Thyroid gland (tissue), 4 donors: ENCODE results near the gene PTPN23.

Experiments used
- POLR2A ChIP-seq, 2 donors: fragments of 450-650 bp; IDR thresholded peaks; one replicate each; pipeline ENCODE4 v1.6.1; 2017; ENCODE audit warnings: antibody characterized with exemption in 2 of 2, mild to moderate bottlenecking in 2 of 2, moderate library complexity in 1 of 2
- TF ChIP-seq, protein P1 (sequence below), 6 experiments: fragments of 200-600 bp in 3 of 6; fragments of 450-650 bp in 3 of 6; sonication (generic) in 3 of 6; IDR thresholded peaks; one replicate each; pipeline ENCODE4 v1.5.1; 2016 to 2019; ENCODE audit warnings: antibody characterized with exemption in 6 of 6, mild to moderate bottlenecking in 2 of 6, inconsistent platforms in 1 of 6, moderate library complexity in 1 of 6

DNA sequence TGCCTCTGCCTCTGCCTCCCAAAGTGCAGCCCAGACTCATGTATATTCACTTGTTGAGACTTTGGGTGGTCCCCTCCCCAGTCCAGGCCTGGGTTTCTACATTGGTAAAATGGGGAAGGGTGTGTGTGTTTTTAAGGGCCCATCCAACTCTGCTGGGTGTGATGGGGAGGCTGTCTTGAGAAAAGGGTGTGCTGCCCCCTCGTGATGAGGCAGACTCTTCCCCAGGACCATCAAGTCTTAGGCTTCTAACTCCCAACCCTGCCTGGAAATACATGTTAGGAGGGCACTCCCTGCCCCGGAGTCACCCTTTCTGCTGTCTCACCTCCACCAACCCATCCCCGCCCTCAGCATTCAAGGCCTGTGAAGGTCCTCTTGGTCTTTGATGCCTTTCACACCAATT, 4.4 kb upstream of the PTPN23 start:
- TF ChIP-seq, protein P1, sequence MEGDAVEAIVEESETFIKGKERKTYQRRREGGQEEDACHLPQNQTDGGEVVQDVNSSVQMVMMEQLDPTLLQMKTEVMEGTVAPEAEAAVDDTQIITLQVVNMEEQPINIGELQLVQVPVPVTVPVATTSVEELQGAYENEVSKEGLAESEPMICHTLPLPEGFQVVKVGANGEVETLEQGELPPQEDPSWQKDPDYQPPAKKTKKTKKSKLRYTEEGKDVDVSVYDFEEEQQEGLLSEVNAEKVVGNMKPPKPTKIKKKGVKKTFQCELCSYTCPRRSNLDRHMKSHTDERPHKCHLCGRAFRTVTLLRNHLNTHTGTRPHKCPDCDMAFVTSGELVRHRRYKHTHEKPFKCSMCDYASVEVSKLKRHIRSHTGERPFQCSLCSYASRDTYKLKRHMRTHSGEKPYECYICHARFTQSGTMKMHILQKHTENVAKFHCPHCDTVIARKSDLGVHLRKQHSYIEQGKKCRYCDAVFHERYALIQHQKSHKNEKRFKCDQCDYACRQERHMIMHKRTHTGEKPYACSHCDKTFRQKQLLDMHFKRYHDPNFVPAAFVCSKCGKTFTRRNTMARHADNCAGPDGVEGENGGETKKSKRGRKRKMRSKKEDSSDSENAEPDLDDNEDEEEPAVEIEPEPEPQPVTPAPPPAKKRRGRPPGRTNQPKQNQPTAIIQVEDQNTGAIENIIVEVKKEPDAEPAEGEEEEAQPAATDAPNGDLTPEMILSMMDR (IDR thresholded peaks at IDR 0.05), result no peak
- TF ChIP-seq POLR2A (IDR thresholded peaks at IDR 0.05), result no peak
